ENCODE results near the gene TP53I11.

Gene TP53I11

GRCh38 chr11:44950625-44951476 lies at the start of gene TP53I11:
Gene TP53I11, minus strand, starts transcription at chr11:44950883. Its CDS starts 12,548 bp downstream, at chr11:44938335.
- peak; percentile 9 to 21 for DNase-seq

- DNase-seq: no peak
Observed at GRCh38 chr11:44999068-44999467, 48.4 kb upstream of the TP53I11 start.

- no peak for DNase-seq
Observed at GRCh38 chr11:44998051-44998450, 47.4 kb upstream of the TP53I11 start.

- no peak for DNase-seq
Observed at GRCh38 chr11:44997566-44997965, 46.9 kb upstream of the TP53I11 start.

GRCh38 chr11:44994753-44995152 lies 44.1 kb upstream of the TP53I11 start:
- no peak for DNase-seq

GRCh38 chr11:44993971-44994704 lies 43.5 kb upstream of the TP53I11 start:
- no peak for DNase-seq

- DNase-seq: no peak
Observed at GRCh38 chr11:44992774-44993173, 42.1 kb upstream of the TP53I11 start.

- no peak for DNase-seq
Observed at GRCh38 chr11:44992181-44992582, 41.5 kb upstream of the TP53I11 start.

GRCh38 chr11:44990665-44991064 lies 40.0 kb upstream of the TP53I11 start:
- no peak for DNase-seq

GRCh38 chr11:44989831-44990566 lies 39.3 kb upstream of the TP53I11 start:
- no peak for DNase-seq

- DNase-seq: no peak
Observed at GRCh38 chr11:44988981-44989635, 38.4 kb upstream of the TP53I11 start.

- no peak for DNase-seq
Observed at GRCh38 chr11:44988111-44988510, 37.4 kb upstream of the TP53I11 start.

- DNase-seq: no peak
Observed at GRCh38 chr11:44987506-44987905, 36.8 kb upstream of the TP53I11 start.

GRCh38 chr11:44986315-44986714 lies 35.6 kb upstream of the TP53I11 start:
- DNase-seq: no peak

- DNase-seq: no peak
Observed at GRCh38 chr11:44985721-44986120, 35.0 kb upstream of the TP53I11 start.

- DNase-seq: no peak
Observed at GRCh38 chr11:44983786-44984185, 33.1 kb upstream of the TP53I11 start.

GRCh38 chr11:44982496-44983062 lies 31.9 kb upstream of the TP53I11 start:
- DNase-seq: no peak

- no peak for DNase-seq
Observed at GRCh38 chr11:44980533-44981427, 30.1 kb upstream of the TP53I11 start.

- no peak for DNase-seq
Observed at GRCh38 chr11:44979543-44980399, 29.1 kb upstream of the TP53I11 start.

GRCh38 chr11:44978961-44979331 lies 28.3 kb upstream of the TP53I11 start:
- DNase-seq: no peak

Data from bone marrow (tissue), 2 donors.